DND-41 (cell line): ENCODE data around the gene IFNL1.

ENCODE experiments used
- ATAC-seq: fragments of 200-7000 bp; cut with Tn5 transposase; 3 replicates; pipeline ENCODE4 v1.9.1; 2021; ENCODE audit warnings: low read depth; ENCODE audit not compliant: insufficient read depth
- DNase-seq: peaks from one replicate; pipeline ENCODE4 v3.0.0-alpha.2; 2020
- H2AFZ ChIP-seq: 2 replicates; pipeline ENCODE4 v1.6.0; 2012; ENCODE audit warnings: low read depth, low read length
- H3K27ac ChIP-seq: 2 replicates; pipeline ENCODE4 v1.5.1; 2012; ENCODE audit warnings: low read length, inconsistent platforms
- H3K27me3 ChIP-seq: fragments of 200-600 bp; sonication (generic); 2 replicates; pipeline ENCODE4 v1.6.0; 2012; ENCODE audit warnings: low read length, mild to moderate bottlenecking, inconsistent platforms; ENCODE audit not compliant: insufficient read depth, poor library complexity
- H3K36me3 ChIP-seq: 2 replicates; pipeline ENCODE4 v1.5.1; 2012; ENCODE audit warnings: low read length, inconsistent platforms; ENCODE audit not compliant: insufficient read depth
- H3K4me1 ChIP-seq: 2 replicates; pipeline ENCODE4 v1.5.1; 2012; ENCODE audit warnings: mild to moderate bottlenecking, low read length; ENCODE audit not compliant: insufficient read depth
- H3K4me2 ChIP-seq: 2 replicates; pipeline ENCODE4 v1.6.0; 2012; ENCODE audit warnings: mild to moderate bottlenecking, moderate library complexity, low read length, inconsistent platforms; ENCODE audit not compliant: insufficient read depth
- H3K4me3 ChIP-seq, 2 experiments: fragments of 200-600 bp in 1 of 2; shearing (Covaris generic) in 1 of 2; 2 replicates each; pipeline ENCODE4 v1.5.1; 2012 to 2016; ENCODE audit warnings: inconsistent platforms in 2 of 2, low read length in 2 of 2, mild to moderate bottlenecking in 2 of 2, low read depth in 1 of 2, moderate library complexity in 1 of 2
- H3K79me2 ChIP-seq: 2 replicates; pipeline ENCODE4 v1.6.0; 2012; ENCODE audit warnings: low read length, inconsistent platforms; ENCODE audit not compliant: insufficient read depth
- H3K9ac ChIP-seq: 2 replicates; pipeline ENCODE4 v1.6.0; 2012; ENCODE audit warnings: low read depth, mild to moderate bottlenecking, inconsistent platforms, low read length, moderate library complexity
- H3K9me3 ChIP-seq: 2 replicates; pipeline ENCODE4 v1.5.1; 2012; ENCODE audit warnings: low read length, moderate library complexity, mild to moderate bottlenecking, inconsistent platforms; ENCODE audit not compliant: insufficient read depth, severe bottlenecking
- H4K20me1 ChIP-seq: 2 replicates; pipeline ENCODE4 v1.6.0; 2012; ENCODE audit warnings: low read length; ENCODE audit not compliant: insufficient read depth
- EZH2 ChIP-seq: IDR thresholded peaks from 3 replicates; pipeline ENCODE4 v1.6.1; 2012; ENCODE audit warnings: borderline replicate concordance, low read depth, mild to moderate bottlenecking, moderate library complexity, low read length, inconsistent platforms; ENCODE audit not compliant: severe bottlenecking
- TF ChIP-seq, protein P1 (sequence below): IDR thresholded peaks from 2 replicates; pipeline ENCODE4 v1.5.1; 2012; ENCODE audit warnings: borderline replicate concordance, low read length, moderate library complexity, mild to moderate bottlenecking; ENCODE audit not compliant: poor library complexity, severe bottlenecking; ENCODE audit errors: extremely low read depth

Gene IFNL1

GRCh38 chr19:39277598-39277997, 18.6 kb upstream of the IFNL1 start:
- no peak for ATAC-seq
- no peaks in the 10 kb centered on the region for H3K36me3 ChIP-seq

GRCh38 chr19:39282021-39282420, 14.2 kb upstream of the IFNL1 start:
- no peaks in the 10 kb centered on the region for H3K4me1 ChIP-seq
- ATAC-seq (no peak), DNase-seq (no peak)
- H3K9me3 ChIP-seq: no peaks in the 10 kb centered on the region
- no peaks in the 10 kb centered on the region for H3K36me3 ChIP-seq
- H3K4me3 ChIP-seq: no peak overlapping the region
- H3K4me2 ChIP-seq: no peak overlapping the region
- TF ChIP-seq, protein P1, sequence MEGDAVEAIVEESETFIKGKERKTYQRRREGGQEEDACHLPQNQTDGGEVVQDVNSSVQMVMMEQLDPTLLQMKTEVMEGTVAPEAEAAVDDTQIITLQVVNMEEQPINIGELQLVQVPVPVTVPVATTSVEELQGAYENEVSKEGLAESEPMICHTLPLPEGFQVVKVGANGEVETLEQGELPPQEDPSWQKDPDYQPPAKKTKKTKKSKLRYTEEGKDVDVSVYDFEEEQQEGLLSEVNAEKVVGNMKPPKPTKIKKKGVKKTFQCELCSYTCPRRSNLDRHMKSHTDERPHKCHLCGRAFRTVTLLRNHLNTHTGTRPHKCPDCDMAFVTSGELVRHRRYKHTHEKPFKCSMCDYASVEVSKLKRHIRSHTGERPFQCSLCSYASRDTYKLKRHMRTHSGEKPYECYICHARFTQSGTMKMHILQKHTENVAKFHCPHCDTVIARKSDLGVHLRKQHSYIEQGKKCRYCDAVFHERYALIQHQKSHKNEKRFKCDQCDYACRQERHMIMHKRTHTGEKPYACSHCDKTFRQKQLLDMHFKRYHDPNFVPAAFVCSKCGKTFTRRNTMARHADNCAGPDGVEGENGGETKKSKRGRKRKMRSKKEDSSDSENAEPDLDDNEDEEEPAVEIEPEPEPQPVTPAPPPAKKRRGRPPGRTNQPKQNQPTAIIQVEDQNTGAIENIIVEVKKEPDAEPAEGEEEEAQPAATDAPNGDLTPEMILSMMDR: no peak
- TF ChIP-seq EZH2: no peak
- H3K27ac ChIP-seq: no peak overlapping the region
- H2AFZ ChIP-seq: no peak overlapping the region
- no peaks in the 10 kb centered on the region for H4K20me1 ChIP-seq
- no peaks in the 10 kb centered on the region for H3K79me2 ChIP-seq
- no peaks in the 10 kb centered on the region for H3K27me3 ChIP-seq
- H3K9ac ChIP-seq: no peak overlapping the region

More at GRCh38 chr19:39277598-39277997, 18.6 kb upstream of the IFNL1 start:
- no peak overlapping the region for H2AFZ ChIP-seq
- H3K79me2 ChIP-seq: no peaks in the 10 kb centered on the region
- H3K4me2 ChIP-seq: no peak overlapping the region
- no peaks in the 10 kb centered on the region for H3K4me1 ChIP-seq
- no peak for TF ChIP-seq EZH2
- TF ChIP-seq, protein P1: no peak
- H4K20me1 ChIP-seq: no peaks in the 10 kb centered on the region
- H3K27ac ChIP-seq: no peak overlapping the region
- H3K9ac ChIP-seq: no peak overlapping the region
- H3K27me3 ChIP-seq: peaks cover 10% of the 10 kb centered on the region
- no peak for DNase-seq
- no peaks in the 10 kb centered on the region for H3K9me3 ChIP-seq
- H3K4me3 ChIP-seq: no peak overlapping the region

DNA sequence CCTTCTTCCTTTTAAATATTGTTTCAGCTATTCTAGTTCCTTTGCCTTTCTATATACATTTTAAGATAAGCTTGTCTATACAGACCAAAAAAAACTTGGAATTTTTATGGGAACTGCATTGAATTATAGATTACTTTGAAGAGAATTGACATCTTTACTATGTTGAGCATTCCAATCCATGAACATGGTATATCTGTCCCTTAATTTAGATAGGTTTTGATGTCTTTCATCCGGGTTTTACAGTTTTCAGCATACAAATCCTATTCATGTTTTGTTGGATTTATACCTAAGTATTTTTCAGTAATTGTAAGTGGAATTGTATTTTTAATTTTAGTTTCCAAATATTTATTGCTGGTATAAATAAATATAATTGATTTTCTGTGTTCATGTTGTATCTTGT, 12.2 kb upstream of the IFNL1 start:
- Histone ChIP-seq H3K4me3 (no peak overlapping the region), H3K9ac (no peak overlapping the region), H3K4me2 (no peak overlapping the region), H3K27me3 (no peaks in the 10 kb centered on the region), H3K79me2 (no peaks in the 10 kb centered on the region), H3K4me1 (no peaks in the 10 kb centered on the region), H2AFZ (no peak overlapping the region), H3K36me3 (no peaks in the 10 kb centered on the region), H3K9me3 (no peaks in the 10 kb centered on the region), H3K27ac (no peak overlapping the region), H4K20me1 (no peaks in the 10 kb centered on the region)
- TF ChIP-seq, protein P1: no peak
- DNase-seq (no peak), ATAC-seq (no peak)

GRCh38 chr19:39293394-39293793, 2.8 kb upstream of the IFNL1 start:
- H3K9me3 ChIP-seq: no peaks in the 10 kb centered on the region
- TF ChIP-seq, protein P1: no peak
- no peak for TF ChIP-seq EZH2
- no peak for ATAC-seq
- no peaks in the 10 kb centered on the region for H4K20me1 ChIP-seq
- H3K36me3 ChIP-seq: no peaks in the 10 kb centered on the region
- no peaks in the 10 kb centered on the region for H3K4me1 ChIP-seq
- no peak overlapping the region for H3K9ac ChIP-seq
- H3K79me2 ChIP-seq: no peaks in the 10 kb centered on the region
- no peak for DNase-seq
- no peak overlapping the region for H2AFZ ChIP-seq
- no peaks in the 10 kb centered on the region for H3K27me3 ChIP-seq
- H3K4me2 ChIP-seq: no peak overlapping the region
- H3K27ac ChIP-seq: no peak overlapping the region
- no peak overlapping the region for H3K4me3 ChIP-seq
